Uterus (tissue), 4 donors: ENCODE results near the gene FBXO34. TPM values are rescaled to one million over a fixed set of nuclear protein-coding genes. Genes with fewer than 3 reads are reported as not detected.
A peak's percentile ranks its signal among the peaks of the same experiment; 100 is the strongest.

Experiments
- DNase-seq, 2 donors: peaks; one replicate each; pipeline ENCODE4 v3.0.0-alpha.2; 2019 to 2020
- H3K27ac ChIP-seq, 2 donors: fragments of 200-600 bp; sonication (generic); 1 replicate in 1 of 2; 2 replicates in 1 of 2; pipeline ENCODE4 v1.5.1; 2016 to 2018
- H3K27me3 ChIP-seq, 2 donors: fragments of 200-600 bp; sonication (generic); one replicate each; pipeline ENCODE4 v1.5.1; 2018 to 2019; ENCODE audit warnings: control low read depth in 1 of 2
- H3K36me3 ChIP-seq, 2 donors: fragments of 200-600 bp; sonication (generic); one replicate each; pipeline ENCODE4 v1.5.1; 2019; ENCODE audit warnings: control low read depth in 1 of 2
- H3K4me1 ChIP-seq, 2 donors: fragments of 200-600 bp; sonication (generic); one replicate each; pipeline ENCODE4 v1.5.1; 2018 to 2019; ENCODE audit warnings: control low read depth in 1 of 2
- H3K4me3 ChIP-seq, 2 donors: fragments of 200-600 bp; sonication (generic); 1 replicate in 1 of 2; 2 replicates in 1 of 2; pipeline ENCODE4 v1.5.1; 2018 to 2019; ENCODE audit warnings: mild to moderate bottlenecking in 1 of 2
- H3K9me3 ChIP-seq, 2 donors: fragments of 200-600 bp; sonication (generic); one replicate each; pipeline ENCODE4 v1.5.1; 2019; ENCODE audit warnings: control low read depth in 1 of 2
- CTCF ChIP-seq, 4 experiments: fragments of 200-600 bp in 2 of 4; fragments of 450-650 bp in 2 of 4; sonication (generic) in 2 of 4; IDR thresholded peaks; one replicate each; pipeline ENCODE4 v1.5.1; 2016 to 2019; ENCODE audit warnings: antibody characterized with exemption in 4 of 4, mild to moderate bottlenecking in 2 of 4, moderate library complexity in 1 of 4
- POLR2A ChIP-seq, 2 donors: fragments of 450-650 bp; IDR thresholded peaks; one replicate each; pipeline ENCODE4 v1.6.1; 2016; ENCODE audit warnings: antibody characterized with exemption in 2 of 2, mild to moderate bottlenecking in 1 of 2, moderate library complexity in 1 of 2
- intact Hi-C: fragments of 100-400 bp; cut with DNase I; formaldehyde crosslinking; loops from one replicate; pipeline ENCODE4 v1.15.1; 2023; ENCODE audit warnings: low total_unique reads
- small RNA-seq: library from RNA; depleted of rRNA; stranded (forward); fragments of <200 nt; gene quantifications from one replicate; pipeline ENCODE3, GENCODE V24; 2016
- total RNA-seq, 4 donors: library from RNA; depleted of rRNA in 3 of 4; stranded (reverse); fragments of >200 nt in 3 of 4; gene quantifications; one replicate each; pipeline versions ENCODE4 v1.1.0 to v1.2.4, GENCODE V29; 2014 to 2023
- donor health status: DM: yes; HTN: yes; CAD: no.

The FBXO34 gene
- total RNA-seq, 4 donors from 2014 or later, result 15.9 to 47.4 (median 20.3) TPM

DNA sequence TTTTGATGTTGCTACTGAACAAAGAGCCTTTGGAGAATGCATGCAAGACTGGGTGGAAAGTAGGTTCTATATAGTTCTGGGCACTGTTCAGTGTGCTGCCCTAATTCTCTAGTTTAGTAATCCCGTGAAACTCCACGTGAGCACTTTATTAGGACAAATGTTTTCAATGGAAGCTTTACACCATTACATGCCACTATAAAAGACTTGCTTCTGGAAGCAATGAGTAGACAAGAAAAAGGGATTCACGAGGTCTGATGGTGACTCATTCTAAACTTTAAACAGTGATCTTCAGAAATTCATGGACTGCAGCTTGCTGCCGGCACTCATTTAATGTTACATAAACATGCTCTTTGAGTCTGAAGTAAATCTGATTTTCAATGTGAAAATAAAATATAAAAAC, 118.1 kb downstream of the FBXO34 start:
- no peak for DNase-seq
- intact Hi-C loops, result no loop called here
- no peak overlapping the region for H3K27ac ChIP-seq
- no peaks in the 10 kb centered on the region for H3K27me3 ChIP-seq
- TF ChIP-seq CTCF (IDR thresholded peaks at IDR 0.05) (no peak), POLR2A (IDR thresholded peaks at IDR 0.05) (no peak)
- no peaks in the 10 kb centered on the region for H3K4me1 ChIP-seq
- H3K4me3 ChIP-seq, result no peak overlapping the region
- no peaks in the 10 kb centered on the region for H3K36me3 ChIP-seq
- H3K9me3 ChIP-seq, result no peaks in the 10 kb centered on the region

- Histone ChIP-seq H3K27me3 (no peaks in the 10 kb centered on the region), H3K4me3 (no peak overlapping the region), H3K27ac (peak overlapping the region; percentile 6 to 65), H3K36me3 (no peaks in the 10 kb centered on the region), H3K4me1 (peaks cover 0 to 8% of the 10 kb centered on the region in 2 donors), H3K9me3 (no peaks in the 10 kb centered on the region)
- DNase-seq, result peak in 1 of 2 donors; percentile 40
- TF ChIP-seq CTCF (IDR thresholded peaks at IDR 0.05) (no peak), POLR2A (IDR thresholded peaks at IDR 0.05) (no peak)
- intact Hi-C loops, result no loop called here
Observed at GRCh38 chr14:55398679-55399078, 127.5 kb downstream of the FBXO34 start.

DNA sequence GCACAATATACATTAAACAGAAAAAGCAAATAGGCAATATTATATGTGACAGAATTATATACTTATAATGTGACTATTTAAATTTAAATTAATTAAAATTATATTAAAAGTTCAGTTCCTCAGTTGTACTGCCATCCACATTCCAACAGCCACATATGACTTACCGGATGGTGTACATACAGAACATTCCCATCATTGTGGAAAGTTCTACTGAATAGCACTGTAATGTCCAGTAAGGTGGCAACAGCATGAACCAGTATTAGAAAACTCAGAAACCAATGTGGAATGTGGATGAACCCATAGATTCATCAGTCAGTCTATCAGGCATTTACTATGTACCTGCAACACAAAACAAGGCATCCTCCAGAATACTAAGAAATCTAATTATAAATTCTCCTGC, 128.0 kb downstream of the FBXO34 start:
- Histone ChIP-seq H3K4me3 (no peak overlapping the region), H3K27me3 (no peaks in the 10 kb centered on the region), H3K27ac (peak overlapping the region; percentile 20 to 46), H3K36me3 (no peaks in the 10 kb centered on the region), H3K4me1 (peaks cover 0 to 8% of the 10 kb centered on the region in 2 donors), H3K9me3 (no peaks in the 10 kb centered on the region)
- DNase-seq, result no peak
- intact Hi-C loops, result no loop called here
- TF ChIP-seq POLR2A (IDR thresholded peaks at IDR 0.05) (no peak), CTCF (IDR thresholded peaks at IDR 0.05) (no peak)

GRCh38 chr14:55399852-55400251, 128.6 kb downstream of the FBXO34 start:
- Histone ChIP-seq H3K27ac (peak overlapping the region; percentile 20 to 46), H3K27me3 (no peaks in the 10 kb centered on the region), H3K4me1 (peaks cover 0 to 8% of the 10 kb centered on the region in 2 donors), H3K36me3 (no peaks in the 10 kb centered on the region), H3K4me3 (no peak overlapping the region), H3K9me3 (no peaks in the 10 kb centered on the region)
- intact Hi-C loops, result no loop called here
- no peak for DNase-seq
- TF ChIP-seq CTCF (IDR thresholded peaks at IDR 0.05) (no peak), POLR2A (IDR thresholded peaks at IDR 0.05) (no peak)

- TF ChIP-seq POLR2A (IDR thresholded peaks at IDR 0.05), result no peak
- no peak for TF ChIP-seq CTCF (IDR thresholded peaks at IDR 0.05)
- no peak overlapping the region for H3K4me3 ChIP-seq
- no peaks in the 10 kb centered on the region for H3K36me3 ChIP-seq
- intact Hi-C loops, result no loop called here
- no peaks in the 10 kb centered on the region for H3K27me3 ChIP-seq
- no peak overlapping the region for H3K27ac ChIP-seq
- peaks cover 0 to 8% of the 10 kb centered on the region in 2 donors for H3K4me1 ChIP-seq
- H3K9me3 ChIP-seq, result no peaks in the 10 kb centered on the region
- DNase-seq, result no peak
Observed at GRCh38 chr14:55401751-55402150, 130.5 kb downstream of the FBXO34 start.

Small RNAs within 50 kb of the gene (small RNA-seq; reads per million reads assigned to genes)
- gene AL356801.1, result not detected

Other genes starting within 250 kb of the FBXO34 start
- 10 to 100 TPM in 1 of 4 donors, 1 to 10 TPM in 2, under 1 TPM in 1; 0.51 to 20.0 (median 3.1) TPM for gene WDHD1, start 244.3 kb upstream of the FBXO34 start, total RNA-seq
- 10 to 100 TPM; 10.2 to 36.4 (median 22.4) TPM for gene SOCS4, start 244.2 kb upstream of the FBXO34 start, total RNA-seq
- gene MAPK1IP1L, start 219.8 kb upstream of the FBXO34 start, total RNA-seq, result 10 to 100 TPM in 3 of 4 donors, 1 to 10 TPM in 1; 8.5 to 88.7 (median 27.9) TPM
- 100 to 1,000 TPM in 3 of 4 donors, 10 to 100 TPM in 1; 71.9 to 486 (median 216) TPM for gene LGALS3, start 142.2 kb upstream of the FBXO34 start, total RNA-seq
- 10 to 100 TPM in 1 of 4 donors, under 1 TPM in 1, not detected in 2; 0.29 to 22.1 TPM for gene DLGAP5, start 79.8 kb upstream of the FBXO34 start, total RNA-seq
- gene ATG14, start 140.4 kb downstream of the FBXO34 start, total RNA-seq, result 10 to 100 TPM in 3 of 4 donors, 1 to 10 TPM in 1; 6.1 to 26.5 (median 13.0) TPM
- not detected for gene TBPL2, start 169.2 kb downstream of the FBXO34 start, total RNA-seq